Peyer's patch (tissue), 4 donors: ENCODE results near the gene BIRC6.
"Not testable (repeated sequence)": the region's sequence is repeated elsewhere in the genome, so short reads cannot be mapped to it uniquely, and the experiment has no call there.

Experiments
- POLR2A ChIP-seq, 2 donors: fragments of 450-650 bp; IDR thresholded peaks; one replicate each; pipeline ENCODE4 v1.5.1; 2017; ENCODE audit warnings: antibody characterized with exemption in 2 of 2, mild to moderate bottlenecking in 2 of 2, moderate library complexity in 2 of 2
- TF ChIP-seq, protein P1 (sequence below), 6 experiments: fragments of 450-650 bp in 4 of 6; fragments of 200-600 bp in 2 of 6; sonication (generic) in 1 of 6; IDR thresholded peaks; one replicate each; pipeline ENCODE4 v1.5.1; 2017 to 2019; ENCODE audit warnings: antibody characterized with exemption in 6 of 6, mild to moderate bottlenecking in 3 of 6, moderate library complexity in 1 of 6

DNA sequence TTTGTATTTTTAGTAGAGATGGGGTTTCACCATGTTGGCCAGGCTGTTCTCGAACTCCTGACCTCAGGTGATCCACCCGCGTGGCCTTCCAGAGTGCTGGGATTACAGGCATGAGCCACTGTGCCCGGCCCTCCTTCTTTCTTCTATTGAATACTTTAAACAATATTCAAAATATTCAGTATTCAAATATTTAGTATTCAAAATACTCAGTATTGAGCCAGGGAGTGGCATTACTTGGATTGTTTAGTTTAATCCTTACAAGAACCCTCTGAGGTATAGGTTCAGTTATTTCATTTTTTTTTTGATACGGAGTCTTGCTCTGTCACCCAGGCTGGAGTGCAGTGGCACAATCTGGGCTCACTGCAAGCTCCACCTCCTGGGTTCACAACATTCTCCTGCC lies 281.7 kb downstream of the BIRC6 start:
- TF ChIP-seq, protein P1, sequence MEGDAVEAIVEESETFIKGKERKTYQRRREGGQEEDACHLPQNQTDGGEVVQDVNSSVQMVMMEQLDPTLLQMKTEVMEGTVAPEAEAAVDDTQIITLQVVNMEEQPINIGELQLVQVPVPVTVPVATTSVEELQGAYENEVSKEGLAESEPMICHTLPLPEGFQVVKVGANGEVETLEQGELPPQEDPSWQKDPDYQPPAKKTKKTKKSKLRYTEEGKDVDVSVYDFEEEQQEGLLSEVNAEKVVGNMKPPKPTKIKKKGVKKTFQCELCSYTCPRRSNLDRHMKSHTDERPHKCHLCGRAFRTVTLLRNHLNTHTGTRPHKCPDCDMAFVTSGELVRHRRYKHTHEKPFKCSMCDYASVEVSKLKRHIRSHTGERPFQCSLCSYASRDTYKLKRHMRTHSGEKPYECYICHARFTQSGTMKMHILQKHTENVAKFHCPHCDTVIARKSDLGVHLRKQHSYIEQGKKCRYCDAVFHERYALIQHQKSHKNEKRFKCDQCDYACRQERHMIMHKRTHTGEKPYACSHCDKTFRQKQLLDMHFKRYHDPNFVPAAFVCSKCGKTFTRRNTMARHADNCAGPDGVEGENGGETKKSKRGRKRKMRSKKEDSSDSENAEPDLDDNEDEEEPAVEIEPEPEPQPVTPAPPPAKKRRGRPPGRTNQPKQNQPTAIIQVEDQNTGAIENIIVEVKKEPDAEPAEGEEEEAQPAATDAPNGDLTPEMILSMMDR (IDR thresholded peaks at IDR 0.05), result not testable (repeated sequence)
- not testable (repeated sequence) for TF ChIP-seq POLR2A (IDR thresholded peaks at IDR 0.05)
